ENCODE results near the gene SOX21. TPM values are rescaled to one million over a fixed set of nuclear protein-coding genes. Genes with fewer than 3 reads are reported as not detected.

The SOX21 gene
- total RNA-seq, 1 experiment from 2014 or later: not detected

DNA sequence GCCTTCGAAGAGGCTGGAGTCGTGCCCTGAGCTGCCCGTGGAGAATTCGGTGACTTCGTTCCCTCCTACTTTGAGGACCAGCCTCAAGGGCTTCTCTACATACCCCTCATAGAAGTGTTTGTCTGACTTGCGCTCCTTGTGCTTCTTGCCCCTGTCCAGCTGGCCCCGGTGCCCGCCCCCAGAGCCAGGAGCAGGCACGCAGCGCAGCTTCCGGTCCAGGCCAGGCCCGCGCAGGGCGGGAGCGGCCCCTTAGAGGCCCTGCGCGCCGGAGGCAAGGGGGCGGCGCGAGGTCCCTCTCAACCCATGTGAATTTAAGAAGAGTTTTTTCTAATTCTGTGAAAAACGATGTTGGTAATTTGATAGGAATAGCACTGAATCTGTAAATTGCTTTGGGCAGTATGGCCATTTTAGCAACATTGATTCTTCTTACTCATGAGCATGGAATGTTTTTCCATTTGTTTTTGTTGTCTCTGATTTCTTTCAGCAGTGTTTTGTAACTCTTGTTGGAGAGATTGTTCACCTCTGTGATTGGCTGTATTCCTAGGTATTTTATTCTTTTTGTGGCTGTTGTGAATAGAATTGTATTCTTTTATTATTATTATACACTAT is 46.9 kb upstream of the SOX21 start:
- no peak for DNase-seq (ENCODE audit: low read depth, low spot score)
- Histone ChIP-seq H3K4me3 (replicated peaks in 1 of 2; ENCODE audit: low read depth in 1 of 2, low read length in 2 of 2) (no peak overlapping the region), H3K9me3 (ENCODE audit: control insufficient read depth in 1 of 2, insufficient read depth in 1 of 2, low read depth in 1 of 2, low read length in 2 of 2) (no peaks in the 10 kb centered on the region), H3K4me1 (ENCODE audit: control insufficient read depth in 1 of 2, insufficient read depth in 2 of 2, low read length in 2 of 2) (no peaks in the 10 kb centered on the region), H3K4me2 (ENCODE audit: low read length) (no peak overlapping the region), H4K20me1 (ENCODE audit: insufficient read depth) (no peaks in the 10 kb centered on the region), H3K79me2 (ENCODE audit: insufficient read depth, low read length) (no peaks in the 10 kb centered on the region), H3K36me3 (ENCODE audit: control insufficient read depth in 1 of 2, insufficient read depth in 2 of 2, low read length in 2 of 2) (no peaks in the 10 kb centered on the region), H2AFZ (ENCODE audit: low read depth, low read length, poor library complexity, severe bottlenecking) (no peak overlapping the region), H3K27me3 (ENCODE audit: insufficient read depth, low read length) (peaks cover 42% of the 10 kb centered on the region), H3K27ac (ENCODE audit: low read depth, low read length) (no peak overlapping the region), H3K9me2 (ENCODE audit: insufficient read depth) (no peaks in the 10 kb centered on the region), H3K9ac (ENCODE audit: low read length) (no peak overlapping the region)
- BruUV-seq (replicated peaks): no TSS peak
- CTCF ChIA-PET: no interaction called here
- no peak for ATAC-seq
- RAD21 ChIA-PET (ENCODE audit: low non-redundant PET in 1 of 2, low total read pairs in 2 of 2, uncharacterized antibody in 2 of 2, unreplicated experiment in 2 of 2): no interaction called here
- TF ChIP-seq, protein P1, sequence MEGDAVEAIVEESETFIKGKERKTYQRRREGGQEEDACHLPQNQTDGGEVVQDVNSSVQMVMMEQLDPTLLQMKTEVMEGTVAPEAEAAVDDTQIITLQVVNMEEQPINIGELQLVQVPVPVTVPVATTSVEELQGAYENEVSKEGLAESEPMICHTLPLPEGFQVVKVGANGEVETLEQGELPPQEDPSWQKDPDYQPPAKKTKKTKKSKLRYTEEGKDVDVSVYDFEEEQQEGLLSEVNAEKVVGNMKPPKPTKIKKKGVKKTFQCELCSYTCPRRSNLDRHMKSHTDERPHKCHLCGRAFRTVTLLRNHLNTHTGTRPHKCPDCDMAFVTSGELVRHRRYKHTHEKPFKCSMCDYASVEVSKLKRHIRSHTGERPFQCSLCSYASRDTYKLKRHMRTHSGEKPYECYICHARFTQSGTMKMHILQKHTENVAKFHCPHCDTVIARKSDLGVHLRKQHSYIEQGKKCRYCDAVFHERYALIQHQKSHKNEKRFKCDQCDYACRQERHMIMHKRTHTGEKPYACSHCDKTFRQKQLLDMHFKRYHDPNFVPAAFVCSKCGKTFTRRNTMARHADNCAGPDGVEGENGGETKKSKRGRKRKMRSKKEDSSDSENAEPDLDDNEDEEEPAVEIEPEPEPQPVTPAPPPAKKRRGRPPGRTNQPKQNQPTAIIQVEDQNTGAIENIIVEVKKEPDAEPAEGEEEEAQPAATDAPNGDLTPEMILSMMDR (IDR thresholded peaks at IDR 0.05 in 2 of 3, conservative IDR thresholded peaks at IDR 0.05 in 1 of 3; ENCODE audit: borderline replicate concordance in 1 of 3, insufficient read depth in 1 of 3, low read depth in 2 of 3, low read length in 2 of 3): no peak
- no peak for TF ChIP-seq SP1 (IDR thresholded peaks at IDR 0.05; ENCODE audit: low read depth)
- no peak for TF ChIP-seq EZH2phosphoT487 (IDR thresholded peaks at IDR 0.05; ENCODE audit: borderline replicate concordance)
- TF ChIP-seq RAD21 (IDR thresholded peaks at IDR 0.05; ENCODE audit: low read depth): no peak
- intact Hi-C loops (cut with micrococcal nuclease): no loop called here
- POLR2A ChIA-PET: no interaction called here

DNA sequence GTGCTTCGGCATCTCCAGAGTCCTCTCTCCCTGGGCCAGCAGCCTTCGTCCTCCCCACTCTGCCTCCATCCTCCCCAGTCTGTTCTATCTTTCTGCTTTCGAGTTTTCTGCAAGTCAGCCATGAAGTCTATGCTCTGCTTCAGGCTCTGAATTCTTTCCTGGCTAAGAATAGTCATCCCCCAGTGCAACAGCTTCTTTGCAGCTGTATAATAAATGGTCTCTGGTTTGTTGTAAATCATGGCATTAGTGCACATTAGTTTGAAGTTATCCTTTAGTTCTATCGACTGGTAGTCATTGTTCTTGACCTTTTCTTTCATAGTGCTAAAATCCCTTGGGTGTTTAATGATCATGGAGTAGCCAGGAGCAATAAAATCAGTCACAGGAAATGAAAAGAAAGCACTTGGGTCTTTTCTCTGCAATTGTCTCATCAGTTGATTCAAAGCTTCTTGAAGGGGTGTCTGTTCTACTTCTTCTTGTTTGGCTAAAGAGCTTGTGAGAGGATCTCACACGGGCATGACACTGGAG is 46.2 kb upstream of the SOX21 start:
- ChIA-PET CTCF (no interaction called here), POLR2A (no interaction called here), RAD21 (ENCODE audit: low non-redundant PET in 1 of 2, low total read pairs in 2 of 2, uncharacterized antibody in 2 of 2, unreplicated experiment in 2 of 2) (no interaction called here)
- Histone ChIP-seq H3K4me3 (replicated peaks in 1 of 2; ENCODE audit: low read depth in 1 of 2, low read length in 2 of 2) (no peak overlapping the region), H4K20me1 (ENCODE audit: insufficient read depth) (no peaks in the 10 kb centered on the region), H3K36me3 (ENCODE audit: control insufficient read depth in 1 of 2, insufficient read depth in 2 of 2, low read length in 2 of 2) (no peaks in the 10 kb centered on the region), H3K27me3 (ENCODE audit: insufficient read depth, low read length) (peaks cover 40% of the 10 kb centered on the region), H3K4me2 (ENCODE audit: low read length) (no peak overlapping the region), H3K79me2 (ENCODE audit: insufficient read depth, low read length) (no peaks in the 10 kb centered on the region), H2AFZ (ENCODE audit: low read depth, low read length, poor library complexity, severe bottlenecking) (no peak overlapping the region), H3K9me3 (ENCODE audit: control insufficient read depth in 1 of 2, insufficient read depth in 1 of 2, low read depth in 1 of 2, low read length in 2 of 2) (no peaks in the 10 kb centered on the region), H3K4me1 (ENCODE audit: control insufficient read depth in 1 of 2, insufficient read depth in 2 of 2, low read length in 2 of 2) (no peaks in the 10 kb centered on the region), H3K9me2 (ENCODE audit: insufficient read depth) (no peaks in the 10 kb centered on the region), H3K27ac (ENCODE audit: low read depth, low read length) (no peak overlapping the region), H3K9ac (ENCODE audit: low read length) (no peak overlapping the region)
- TF ChIP-seq EGR1 (IDR thresholded peaks at IDR 0.05; ENCODE audit: low read depth) (no peak), POLR2AphosphoS5 (IDR thresholded peaks at IDR 0.05; ENCODE audit: low read depth, low read length) (no peak), RAD21 (IDR thresholded peaks at IDR 0.05; ENCODE audit: low read depth) (no peak), ZFX (IDR thresholded peaks at IDR 0.05) (no peak), CBX3 (IDR thresholded peaks at IDR 0.05; ENCODE audit: low read depth) (no peak), SP1 (IDR thresholded peaks at IDR 0.05; ENCODE audit: low read depth) (no peak), YY1 (IDR thresholded peaks at IDR 0.05; ENCODE audit: extremely low read depth, insufficient replicate concordance, low read depth, low read length) (no peak), ATF3 (IDR thresholded peaks at IDR 0.05) (no peak), EZH2phosphoT487 (IDR thresholded peaks at IDR 0.05; ENCODE audit: borderline replicate concordance) (no peak)
- TF ChIP-seq, protein P1 (IDR thresholded peaks at IDR 0.05 in 2 of 3, conservative IDR thresholded peaks at IDR 0.05 in 1 of 3; ENCODE audit: borderline replicate concordance in 1 of 3, insufficient read depth in 1 of 3, low read depth in 2 of 3, low read length in 2 of 3): no peak
- ATAC-seq: no peak
- no TSS peak for BruUV-seq (replicated peaks)
- no peak for DNase-seq (ENCODE audit: low read depth, low spot score)
- intact Hi-C loops (cut with micrococcal nuclease): no loop called here

Measured in HCT116 (cell line).